ENCODE data around the gene UHMK1.

DNA sequence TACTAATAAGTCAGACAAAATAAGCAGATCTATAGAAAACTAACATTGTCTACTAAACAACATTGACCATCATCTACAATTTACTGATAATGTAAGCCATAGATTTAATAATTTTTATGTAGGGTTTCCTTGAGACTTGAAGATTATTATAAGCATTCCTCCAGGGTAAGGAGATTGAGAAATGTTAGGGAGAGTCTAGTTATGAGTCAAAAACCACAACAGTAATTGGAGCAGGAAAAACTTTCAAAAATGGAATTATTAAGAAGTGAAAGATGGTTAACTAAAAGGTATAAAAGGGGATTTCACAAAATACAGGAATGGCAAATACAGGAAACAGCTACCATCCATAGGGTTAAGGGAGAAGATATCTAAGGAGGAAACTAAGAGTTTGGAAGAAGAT, 12.4 kb upstream of the UHMK1 start:
- TF ChIP-seq, protein P1, sequence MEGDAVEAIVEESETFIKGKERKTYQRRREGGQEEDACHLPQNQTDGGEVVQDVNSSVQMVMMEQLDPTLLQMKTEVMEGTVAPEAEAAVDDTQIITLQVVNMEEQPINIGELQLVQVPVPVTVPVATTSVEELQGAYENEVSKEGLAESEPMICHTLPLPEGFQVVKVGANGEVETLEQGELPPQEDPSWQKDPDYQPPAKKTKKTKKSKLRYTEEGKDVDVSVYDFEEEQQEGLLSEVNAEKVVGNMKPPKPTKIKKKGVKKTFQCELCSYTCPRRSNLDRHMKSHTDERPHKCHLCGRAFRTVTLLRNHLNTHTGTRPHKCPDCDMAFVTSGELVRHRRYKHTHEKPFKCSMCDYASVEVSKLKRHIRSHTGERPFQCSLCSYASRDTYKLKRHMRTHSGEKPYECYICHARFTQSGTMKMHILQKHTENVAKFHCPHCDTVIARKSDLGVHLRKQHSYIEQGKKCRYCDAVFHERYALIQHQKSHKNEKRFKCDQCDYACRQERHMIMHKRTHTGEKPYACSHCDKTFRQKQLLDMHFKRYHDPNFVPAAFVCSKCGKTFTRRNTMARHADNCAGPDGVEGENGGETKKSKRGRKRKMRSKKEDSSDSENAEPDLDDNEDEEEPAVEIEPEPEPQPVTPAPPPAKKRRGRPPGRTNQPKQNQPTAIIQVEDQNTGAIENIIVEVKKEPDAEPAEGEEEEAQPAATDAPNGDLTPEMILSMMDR (IDR thresholded peaks at IDR 0.05; ENCODE audit: low read depth, low read length, poor library complexity, severe bottlenecking), result no peak
- TF ChIP-seq EZH2phosphoT487 (IDR thresholded peaks at IDR 0.05; ENCODE audit: borderline replicate concordance, low read length), result no peak

Data from DOHH2 (cell line).